Gastrocnemius medialis (tissue), 4 donors: Measurements from ENCODE around the gene MAP6D1. TPM values are rescaled to one million over a fixed set of nuclear protein-coding genes. Genes with fewer than 3 reads are reported as not detected.
A peak's percentile ranks its signal among the peaks of the same experiment; 100 is the strongest.
"Not testable (repeated sequence)": the region's sequence is repeated elsewhere in the genome, so short reads cannot be mapped to it uniquely, and the experiment has no call there.

Experiments
- ATAC-seq, 2 donors: fragments of 150-250 bp; one replicate each; pipeline ENCODE4 v1.9.1; 2016
- DNase-seq, 2 donors: peaks; one replicate each; pipeline ENCODE4 v3.0.0-alpha.2; 2019
- H3K27ac ChIP-seq, 4 donors: fragments of 200-600 bp; sonication (generic); 1 replicate in 1 of 4; 2 replicates in 3 of 4; pipeline ENCODE4 v1.5.1; 2016 to 2018; ENCODE audit warnings: mild to moderate bottlenecking in 2 of 4, moderate library complexity in 1 of 4
- H3K27me3 ChIP-seq, 3 donors: fragments of 200-600 bp; sonication (generic) in 2 of 3; 1 replicate in 1 of 3; 2 replicates in 2 of 3; pipeline versions ENCODE4 v1.5.1 to v1.6.0; 2016 to 2019; ENCODE audit warnings: mild to moderate bottlenecking in 1 of 3, moderate library complexity in 1 of 3
- H3K36me3 ChIP-seq, 2 donors: fragments of 200-600 bp; sonication (generic) in 1 of 2; one replicate each; pipeline ENCODE4 v1.5.1; 2017 to 2018
- H3K4me1 ChIP-seq, 2 donors: fragments of 200-600 bp; sonication (generic) in 1 of 2; one replicate each; pipeline ENCODE4 v1.5.1; 2016 to 2017; ENCODE audit warnings: mild to moderate bottlenecking in 2 of 2
- H3K4me3 ChIP-seq, 4 donors: fragments of 200-600 bp; sonication (generic) in 3 of 4; 1 replicate in 1 of 4; 2 replicates in 3 of 4; pipeline ENCODE4 v1.5.1; 2016 to 2019; ENCODE audit warnings: mild to moderate bottlenecking in 2 of 4
- H3K9me3 ChIP-seq, 3 donors: fragments of 200-600 bp; sonication (generic) in 2 of 3; 1 replicate in 1 of 3; 2 replicates in 2 of 3; pipeline ENCODE4 v1.5.1; 2016 to 2019
- POLR2A ChIP-seq, 2 donors: fragments of 450-650 bp; IDR thresholded peaks; one replicate each; pipeline ENCODE4 v1.6.1; 2017; ENCODE audit warnings: antibody characterized with exemption in 2 of 2, mild to moderate bottlenecking in 2 of 2, moderate library complexity in 2 of 2
- in situ Hi-C, 4 donors: fragments of 200-750 bp; cut with MboI; loops; one replicate each; pipeline versions ENCODE4 v1.15.0 to v1.8.0; 2017; ENCODE audit warnings: low sequenced_read_pairs in 4 of 4
- intact Hi-C: fragments of 100-400 bp; cut with DNase I; formaldehyde crosslinking; loops from one replicate; pipeline ENCODE4 v1.15.1; 2023; ENCODE audit warnings: low total_unique reads
- total RNA-seq, 4 donors: library from RNA; depleted of rRNA; stranded (reverse); fragments of >200 nt; gene quantifications; one replicate each; pipeline versions ENCODE4 v1.1.0 to v1.2.3, GENCODE V29; 2016
- TF ChIP-seq, protein P1 (sequence below), 5 experiments: fragments of 450-650 bp in 3 of 5; fragments of 200-600 bp in 2 of 5; sonication (generic) in 2 of 5; IDR thresholded peaks in 4 of 5; conservative IDR thresholded peaks in 1 of 5; 1 replicate in 4 of 5; 2 replicates in 1 of 5; pipeline ENCODE4 v1.5.1; 2016 to 2019; ENCODE audit warnings: antibody characterized with exemption in 5 of 5, mild to moderate bottlenecking in 3 of 5, moderate library complexity in 3 of 5

MAP6D1 gene
- total RNA-seq, 4 donors from 2014 or later = 2.5 to 13.8 (median 9.7) TPM

GRCh38 chr3:183781246-183781645, 44.1 kb downstream of the MAP6D1 start:
- H3K9me3 ChIP-seq = no peaks in the 10 kb centered on the region
- no peaks in the 10 kb centered on the region for H3K27me3 ChIP-seq
- peaks cover 0 to 10% of the 10 kb centered on the region in 2 donors for H3K4me1 ChIP-seq
- DNase-seq (no peak), ATAC-seq (no peak)
- intact Hi-C loops (no loop called here), in situ Hi-C loops (no loop called here)
- H3K36me3 ChIP-seq = peaks cover 0 to 28% of the 10 kb centered on the region in 2 donors
- no peak overlapping the region for H3K27ac ChIP-seq
- no peak overlapping the region for H3K4me3 ChIP-seq
- no peak for TF ChIP-seq POLR2A (IDR thresholded peaks at IDR 0.05)
- TF ChIP-seq, protein P1, sequence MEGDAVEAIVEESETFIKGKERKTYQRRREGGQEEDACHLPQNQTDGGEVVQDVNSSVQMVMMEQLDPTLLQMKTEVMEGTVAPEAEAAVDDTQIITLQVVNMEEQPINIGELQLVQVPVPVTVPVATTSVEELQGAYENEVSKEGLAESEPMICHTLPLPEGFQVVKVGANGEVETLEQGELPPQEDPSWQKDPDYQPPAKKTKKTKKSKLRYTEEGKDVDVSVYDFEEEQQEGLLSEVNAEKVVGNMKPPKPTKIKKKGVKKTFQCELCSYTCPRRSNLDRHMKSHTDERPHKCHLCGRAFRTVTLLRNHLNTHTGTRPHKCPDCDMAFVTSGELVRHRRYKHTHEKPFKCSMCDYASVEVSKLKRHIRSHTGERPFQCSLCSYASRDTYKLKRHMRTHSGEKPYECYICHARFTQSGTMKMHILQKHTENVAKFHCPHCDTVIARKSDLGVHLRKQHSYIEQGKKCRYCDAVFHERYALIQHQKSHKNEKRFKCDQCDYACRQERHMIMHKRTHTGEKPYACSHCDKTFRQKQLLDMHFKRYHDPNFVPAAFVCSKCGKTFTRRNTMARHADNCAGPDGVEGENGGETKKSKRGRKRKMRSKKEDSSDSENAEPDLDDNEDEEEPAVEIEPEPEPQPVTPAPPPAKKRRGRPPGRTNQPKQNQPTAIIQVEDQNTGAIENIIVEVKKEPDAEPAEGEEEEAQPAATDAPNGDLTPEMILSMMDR (IDR thresholded peaks at IDR 0.05 in 4 of 5, conservative IDR thresholded peaks at IDR 0.05 in 1 of 5) = no peak

DNA sequence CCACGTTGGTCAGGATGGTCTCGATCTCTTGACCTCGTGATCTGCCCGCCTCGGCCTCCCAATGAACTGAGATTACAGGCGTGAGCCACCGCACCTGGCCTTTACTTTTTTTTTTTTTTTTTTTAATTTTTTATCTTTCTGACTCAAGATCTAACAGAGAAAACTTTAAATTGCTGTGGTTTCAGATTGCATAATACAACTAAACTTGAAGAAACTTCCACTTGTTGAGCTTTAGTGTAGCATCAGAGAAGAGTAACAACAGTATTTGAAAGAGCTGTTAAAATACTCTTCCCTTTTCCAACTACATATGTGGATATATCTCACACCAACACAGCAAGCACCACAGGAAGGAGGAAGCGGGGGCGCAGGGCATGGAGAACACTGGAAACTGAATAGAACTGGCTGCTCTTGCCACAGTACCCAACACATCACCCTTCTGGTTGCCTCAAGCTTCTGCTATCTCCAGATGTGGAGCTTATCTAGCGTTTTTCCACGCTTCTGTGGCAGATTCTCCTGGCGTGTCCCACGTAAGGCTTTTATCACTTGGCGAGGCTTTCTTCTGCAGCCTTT, 45.4 kb downstream of the MAP6D1 start:
- DNase-seq (no peak), ATAC-seq (no peak)
- peaks cover 0 to 12% of the 10 kb centered on the region in 2 donors for H3K4me1 ChIP-seq
- H3K27me3 ChIP-seq = no peaks in the 10 kb centered on the region
- H3K36me3 ChIP-seq = peaks cover 0 to 23% of the 10 kb centered on the region in 2 donors
- no peaks in the 10 kb centered on the region for H3K9me3 ChIP-seq
- no peak overlapping the region for H3K4me3 ChIP-seq
- in situ Hi-C loops = no loop called here
- TF ChIP-seq POLR2A (IDR thresholded peaks at IDR 0.05) = no peak
- TF ChIP-seq, protein P1 (IDR thresholded peaks at IDR 0.05 in 4 of 5, conservative IDR thresholded peaks at IDR 0.05 in 1 of 5) = no peak
- intact Hi-C loops = no loop called here
- no peak overlapping the region for H3K27ac ChIP-seq

DNA sequence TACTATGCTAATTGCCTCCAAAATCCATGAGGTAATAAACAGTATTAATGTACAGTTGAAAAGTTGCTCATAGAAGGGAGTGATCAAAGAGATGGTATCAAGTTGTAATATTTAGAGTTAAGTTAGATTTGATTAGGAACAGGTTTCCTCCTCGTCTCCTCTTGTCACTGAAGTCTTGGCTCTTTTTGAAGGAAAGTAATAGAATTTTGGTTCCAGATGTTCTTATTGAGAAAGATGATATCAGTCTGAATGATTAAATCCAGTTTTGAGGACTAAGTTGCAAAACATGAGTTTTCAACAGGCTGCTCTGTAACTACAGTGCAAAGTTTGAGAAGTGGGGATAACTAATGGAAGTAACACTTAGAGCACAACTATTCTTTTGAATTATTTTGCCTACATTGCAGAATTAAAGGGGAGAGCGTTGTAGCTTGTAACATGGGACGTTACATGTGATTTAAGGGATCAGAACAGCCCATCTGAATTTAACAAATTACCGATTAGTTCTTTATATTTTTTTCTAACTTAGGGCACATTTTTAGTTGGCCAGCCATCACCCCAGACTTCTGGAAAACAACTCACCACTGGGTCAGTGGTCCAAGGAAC, 48.3 kb downstream of the MAP6D1 start:
- TF ChIP-seq, protein P1 (IDR thresholded peaks at IDR 0.05 in 4 of 5, conservative IDR thresholded peaks at IDR 0.05 in 1 of 5) = no peak
- no peak for TF ChIP-seq POLR2A (IDR thresholded peaks at IDR 0.05)
- Histone ChIP-seq H3K36me3 (peaks cover 0 to 36% of the 10 kb centered on the region in 2 donors), H3K4me3 (no peak overlapping the region), H3K27ac (no peak overlapping the region), H3K9me3 (no peaks in the 10 kb centered on the region), H3K27me3 (no peaks in the 10 kb centered on the region), H3K4me1 (peaks cover 0 to 5% of the 10 kb centered on the region in 2 donors)
- no peak for DNase-seq
- in situ Hi-C loops (no loop called here), intact Hi-C loops (no loop called here)
- ATAC-seq = no peak

- H3K27ac ChIP-seq = peak overlapping the region in 3 of 4 donors; percentile 38 to 59 (median 51)
- H3K4me1 ChIP-seq, intact Hi-C loops, H3K9me3 ChIP-seq, in situ Hi-C loops, H3K4me3 ChIP-seq, H3K27me3 ChIP-seq, ATAC-seq, DNase-seq: not testable (repeated sequence)
- peaks cover 0 to 36% of the 10 kb centered on the region in 2 donors for H3K36me3 ChIP-seq
Measured at GRCh38 chr3:183776451-183776850, 48.9 kb downstream of the MAP6D1 start.

GRCh38 chr3:183775781-183776180, 49.6 kb downstream of the MAP6D1 start:
- peak overlapping the region in 3 of 4 donors; percentile 40 to 71 (median 51) for H3K27ac ChIP-seq
- peaks cover 0 to 36% of the 10 kb centered on the region in 2 donors for H3K36me3 ChIP-seq
- TF ChIP-seq POLR2A (IDR thresholded peaks at IDR 0.05) = no peak
- TF ChIP-seq, protein P1 (IDR thresholded peaks at IDR 0.05 in 4 of 5, conservative IDR thresholded peaks at IDR 0.05 in 1 of 5) = no peak
- no peaks in the 10 kb centered on the region for H3K27me3 ChIP-seq
- peaks cover 0 to 5% of the 10 kb centered on the region in 2 donors for H3K4me1 ChIP-seq
- in situ Hi-C loops = no loop called here
- H3K4me3 ChIP-seq = no peak overlapping the region
- peak; percentile 90 to 92 for ATAC-seq
- no peaks in the 10 kb centered on the region for H3K9me3 ChIP-seq
- peak; percentile 66 to 72 for DNase-seq
- intact Hi-C loops = no loop called here
